Epithelial cell of proximal tubule (primary cell): ENCODE data around the gene KCP. TPM values are rescaled to one million over a fixed set of nuclear protein-coding genes. Genes with fewer than 3 reads are reported as not detected.

Experiments used
- DNase-seq: peaks from one replicate; pipeline ENCODE4 v3.0.0-alpha.2; 2011; ENCODE audit warnings: low read depth
- H3K4me3 ChIP-seq: 2 replicates; pipeline ENCODE4 v1.5.1; 2011; ENCODE audit warnings: low read depth, mild to moderate bottlenecking, low read length
- total RNA-seq: library from RNA; depleted of rRNA; stranded (reverse); fragments of >200 nt; gene quantifications from 2 replicates; pipeline ENCODE4 v1.2.3, GENCODE V29; 2015
- TF ChIP-seq, protein P1 (sequence below): conservative IDR thresholded peaks from 2 replicates; pipeline ENCODE4 v1.5.1; 2012; ENCODE audit warnings: low read depth, mild to moderate bottlenecking, low read length

The KCP gene
- total RNA-seq, 1 donor from 2014 or later = 5.2 TPM

DNA sequence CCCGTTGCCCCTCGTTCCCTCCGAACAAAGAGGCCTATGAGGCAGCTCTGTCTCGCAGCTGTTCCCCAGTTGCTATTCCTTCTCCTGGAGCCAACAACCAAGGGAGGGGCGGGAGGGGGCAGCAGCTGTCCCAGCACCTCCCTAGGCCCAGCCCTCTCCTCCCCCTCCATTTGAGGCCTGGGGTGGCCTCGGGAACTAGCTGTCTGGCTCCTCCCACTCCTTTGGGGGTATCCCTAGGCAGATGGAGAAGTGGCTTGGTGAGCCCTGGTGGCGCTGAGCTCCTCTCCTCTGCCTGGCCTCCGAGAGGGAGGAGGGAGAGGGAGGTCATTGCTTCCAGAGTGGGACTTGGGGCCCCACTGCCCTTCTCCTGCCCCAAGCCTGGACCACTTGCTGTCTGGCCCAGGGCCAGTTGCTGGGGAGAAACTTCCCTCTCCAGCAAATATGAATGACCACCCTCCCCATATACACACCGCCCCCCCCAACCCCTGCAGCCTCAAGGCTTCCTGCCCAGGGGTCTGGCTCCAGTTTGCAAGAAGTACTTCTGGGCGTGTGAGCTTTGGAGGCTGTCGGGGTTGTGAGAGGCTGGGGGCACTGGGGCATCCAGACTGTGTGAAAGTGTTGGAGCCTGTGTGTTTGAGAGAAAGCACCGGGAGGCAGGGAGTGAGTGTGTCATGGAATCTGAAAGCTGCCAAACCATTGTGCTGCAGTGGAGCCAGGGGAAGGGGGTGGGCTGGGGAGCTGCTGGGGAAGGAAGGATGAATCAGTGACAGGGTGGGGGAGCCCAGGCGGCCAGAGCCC is 77.2 kb downstream of the KCP start:
- H3K4me3 ChIP-seq = no peak overlapping the region
- no peak for DNase-seq

DNA sequence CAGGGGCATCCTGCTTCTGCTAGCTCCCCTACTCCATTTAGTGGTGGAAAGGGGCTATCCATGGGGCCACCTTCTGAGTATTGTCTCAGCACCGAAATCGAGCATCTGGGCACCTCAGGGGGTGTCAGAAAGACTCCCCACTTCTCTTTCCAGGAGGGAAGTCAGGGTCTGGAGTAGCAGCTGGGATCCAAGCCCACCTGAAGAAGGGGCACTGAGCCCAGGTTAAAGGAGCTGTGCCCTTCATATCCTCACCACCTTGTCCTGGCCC is 77.7 kb downstream of the KCP start:
- TF ChIP-seq, protein P1, sequence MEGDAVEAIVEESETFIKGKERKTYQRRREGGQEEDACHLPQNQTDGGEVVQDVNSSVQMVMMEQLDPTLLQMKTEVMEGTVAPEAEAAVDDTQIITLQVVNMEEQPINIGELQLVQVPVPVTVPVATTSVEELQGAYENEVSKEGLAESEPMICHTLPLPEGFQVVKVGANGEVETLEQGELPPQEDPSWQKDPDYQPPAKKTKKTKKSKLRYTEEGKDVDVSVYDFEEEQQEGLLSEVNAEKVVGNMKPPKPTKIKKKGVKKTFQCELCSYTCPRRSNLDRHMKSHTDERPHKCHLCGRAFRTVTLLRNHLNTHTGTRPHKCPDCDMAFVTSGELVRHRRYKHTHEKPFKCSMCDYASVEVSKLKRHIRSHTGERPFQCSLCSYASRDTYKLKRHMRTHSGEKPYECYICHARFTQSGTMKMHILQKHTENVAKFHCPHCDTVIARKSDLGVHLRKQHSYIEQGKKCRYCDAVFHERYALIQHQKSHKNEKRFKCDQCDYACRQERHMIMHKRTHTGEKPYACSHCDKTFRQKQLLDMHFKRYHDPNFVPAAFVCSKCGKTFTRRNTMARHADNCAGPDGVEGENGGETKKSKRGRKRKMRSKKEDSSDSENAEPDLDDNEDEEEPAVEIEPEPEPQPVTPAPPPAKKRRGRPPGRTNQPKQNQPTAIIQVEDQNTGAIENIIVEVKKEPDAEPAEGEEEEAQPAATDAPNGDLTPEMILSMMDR = no peak
- H3K4me3 ChIP-seq = no peak overlapping the region
- no peak for DNase-seq

More for the DNA sequence above, 77.2 kb downstream of the KCP start:
- TF ChIP-seq, protein P1 = no peak

DNA sequence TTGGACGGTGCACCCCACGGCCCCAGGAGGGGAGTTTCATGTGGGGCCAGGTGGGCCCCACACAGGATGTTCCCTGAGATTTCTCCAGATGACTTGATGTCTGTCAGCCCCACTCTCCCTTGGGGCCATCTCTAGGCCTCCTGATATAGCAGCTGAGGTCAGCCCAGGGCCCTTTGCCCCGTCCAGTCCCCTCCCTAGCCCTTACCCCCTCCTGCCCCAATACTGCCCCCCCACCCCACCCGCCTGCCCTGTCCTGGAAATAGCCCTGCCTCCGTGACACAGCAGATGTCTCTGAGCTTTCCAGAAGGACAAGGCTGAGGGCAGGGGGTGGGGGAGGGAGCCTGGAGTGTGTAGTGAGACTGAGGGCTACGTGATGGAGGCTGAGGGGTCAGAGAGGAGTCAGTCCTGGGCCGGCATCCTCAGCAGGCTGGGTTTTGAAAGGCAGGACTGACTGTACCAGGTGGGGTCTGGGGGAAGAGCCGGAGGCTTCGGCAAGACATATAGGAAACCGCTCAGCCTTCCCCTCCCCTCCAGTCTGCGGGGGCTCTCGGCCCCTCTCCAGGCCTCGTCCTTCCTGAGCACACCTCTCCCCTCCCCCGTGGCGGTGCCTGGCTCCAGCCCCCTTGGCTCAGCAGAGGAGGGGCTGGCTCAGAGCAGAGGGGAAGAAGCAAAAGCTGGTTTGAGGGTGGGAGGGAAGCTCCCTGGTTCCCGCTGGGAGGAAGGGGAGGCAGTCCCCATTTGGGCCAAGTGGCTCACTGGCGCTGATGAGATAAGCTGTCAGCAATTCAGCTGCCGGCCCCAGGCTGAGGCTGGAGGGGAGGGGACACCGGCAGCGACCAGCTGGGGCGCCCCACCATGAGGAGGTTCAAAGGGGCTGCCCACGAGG is 78.3 kb downstream of the KCP start:
- TF ChIP-seq, protein P1 = no peak
- no peak overlapping the region for H3K4me3 ChIP-seq
- no peak for DNase-seq

DNA sequence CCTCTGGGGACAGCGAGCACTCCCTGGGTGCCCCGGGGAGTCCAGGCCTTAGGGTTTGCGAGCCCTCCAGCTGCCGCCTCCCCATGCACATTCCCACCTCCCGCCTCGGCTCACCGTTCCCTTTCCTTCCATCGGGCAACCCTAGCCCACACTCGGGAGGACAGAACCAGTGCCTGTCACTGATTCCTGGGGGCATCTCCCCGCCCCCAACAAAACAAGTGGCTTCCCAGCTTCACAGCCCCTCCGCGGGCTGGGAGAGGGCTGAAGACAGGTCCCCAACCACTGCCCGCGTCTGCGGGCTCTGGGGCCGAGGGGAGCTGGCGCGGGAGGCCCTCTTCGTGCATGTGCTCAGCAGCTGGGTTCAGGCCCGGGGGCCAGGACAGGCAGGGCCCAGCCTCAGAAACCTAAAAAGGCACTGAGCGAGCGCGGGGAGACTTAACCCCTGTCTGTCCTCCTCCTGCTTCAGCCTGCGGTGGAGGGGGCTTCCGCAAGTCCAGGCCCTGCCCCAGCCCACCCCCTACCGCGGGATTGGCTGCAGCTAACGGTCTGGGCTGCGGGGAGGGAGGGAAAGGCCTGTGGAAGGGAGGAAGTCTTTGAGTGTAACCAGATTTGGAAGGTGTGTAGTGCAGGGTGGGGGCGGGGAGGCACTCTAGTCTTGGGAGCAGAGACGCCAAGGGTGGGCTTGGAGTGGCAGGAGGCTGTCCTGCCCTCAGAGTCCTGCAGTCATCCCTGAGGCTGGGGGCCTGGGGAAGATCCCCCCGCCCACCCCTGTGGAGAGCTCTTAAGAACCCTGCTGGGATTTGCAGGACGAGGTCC is 79.1 kb downstream of the KCP start:
- DNase-seq = no peak
- H3K4me3 ChIP-seq = no peak overlapping the region
- TF ChIP-seq, protein P1 = no peak

DNA sequence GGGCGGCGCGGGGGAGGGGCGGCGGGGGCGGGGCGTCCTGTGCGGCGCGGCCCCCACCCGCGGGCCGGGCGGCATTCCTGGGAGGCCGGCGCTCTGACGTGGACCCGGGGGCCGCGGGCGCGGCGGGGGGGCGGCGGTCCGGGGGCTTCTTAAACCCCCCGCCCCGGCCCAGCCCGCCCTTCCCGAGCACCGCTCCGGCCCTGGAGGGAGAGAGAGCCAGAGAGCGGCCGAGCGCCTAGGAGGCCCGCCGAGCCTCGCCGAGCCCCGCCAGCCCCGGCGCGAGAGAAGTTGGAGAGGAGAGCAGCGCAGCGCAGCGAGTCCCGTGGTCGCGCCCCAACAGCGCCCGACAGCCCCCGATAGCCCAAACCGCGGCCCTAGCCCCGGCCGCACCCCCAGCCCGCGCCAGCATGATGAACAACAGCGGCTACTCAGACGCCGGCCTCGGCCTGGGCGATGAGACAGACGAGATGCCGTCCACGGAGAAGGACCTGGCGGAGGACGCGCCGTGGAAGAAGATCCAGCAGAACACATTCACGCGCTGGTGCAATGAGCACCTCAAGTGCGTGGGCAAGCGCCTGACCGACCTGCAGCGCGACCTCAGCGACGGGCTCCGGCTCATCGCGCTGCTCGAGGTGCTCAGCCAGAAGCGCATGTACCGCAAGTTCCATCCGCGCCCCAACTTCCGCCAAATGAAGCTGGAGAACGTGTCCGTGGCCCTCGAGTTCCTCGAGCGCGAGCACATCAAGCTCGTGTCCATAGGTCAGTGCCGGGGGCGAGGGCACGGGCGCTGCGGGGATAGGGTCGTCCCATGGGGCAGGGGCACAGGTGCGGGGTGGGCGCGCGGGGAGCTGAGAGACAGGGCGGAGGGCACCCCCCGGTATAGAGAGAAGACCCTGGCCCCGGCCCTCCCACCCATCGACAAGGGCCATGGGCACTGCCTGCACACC is 80.0 kb downstream of the KCP start, which contains the start of gene FLNC:
TSS of gene FLNC (plus strand) at position 176 of the 947 bp plus-strand sequence. CDS start at position 408, 232 bp downstream.
- peak within 1 kb of the TSS; percentile 48 for H3K4me3 ChIP-seq
- DNase-seq = no peak
- TF ChIP-seq, protein P1 = no peak
